Heart left ventricle (tissue), 16 donors: Measurements from ENCODE around the gene CDHR3. TPM values are rescaled to one million over a fixed set of nuclear protein-coding genes. Genes with fewer than 3 reads are reported as not detected.

Experiments
- ATAC-seq, 4 donors: fragments of 200-7000 bp; cut with Tn5 transposase; one replicate each; pipeline ENCODE4 v1.9.1; 2020 to 2022; ENCODE audit warnings: moderate library complexity in 4 of 4, mild to moderate bottlenecking in 3 of 4, moderate number of reproducible peaks in 1 of 4
- DNase-seq, 5 donors: peaks; one replicate each; pipeline ENCODE4 v3.0.0-alpha.2; 2020
- H3K27ac ChIP-seq, 12 donors: fragments of 200-600 bp; sonication (generic) in 4 of 12; one replicate each; pipeline versions ENCODE4 v1.5.0 to v1.8.0; 2016 to 2022; ENCODE audit warnings: mild to moderate bottlenecking in 2 of 12
- H3K27me3 ChIP-seq, 9 donors: fragments of 200-600 bp; sonication (generic) in 2 of 9; one replicate each; pipeline versions ENCODE4 v1.5.1 to v1.8.0; 2016 to 2022; ENCODE audit warnings: mild to moderate bottlenecking in 3 of 9
- H3K36me3 ChIP-seq, 9 donors: fragments of 200-600 bp; sonication (generic) in 2 of 9; one replicate each; pipeline versions ENCODE4 v1.5.0 to v1.8.0; 2018 to 2022; ENCODE audit warnings: mild to moderate bottlenecking in 2 of 9
- H3K4me1 ChIP-seq, 12 donors: fragments of 200-600 bp; sonication (generic) in 4 of 12; one replicate each; pipeline versions ENCODE4 v1.5.0 to v1.8.0; 2016 to 2022; ENCODE audit warnings: mild to moderate bottlenecking in 3 of 12
- H3K4me3 ChIP-seq, 12 donors: fragments of 200-600 bp; sonication (generic) in 4 of 12; one replicate each; pipeline versions ENCODE4 v1.5.0 to v1.8.0; 2017 to 2022; ENCODE audit warnings: mild to moderate bottlenecking in 9 of 12, moderate library complexity in 4 of 12
- H3K9me3 ChIP-seq, 12 donors: fragments of 200-600 bp; sonication (generic) in 4 of 12; one replicate each; pipeline versions ENCODE4 v1.5.0 to v1.8.0; 2016 to 2022; ENCODE audit warnings: mild to moderate bottlenecking in 1 of 12
- CTCF ChIP-seq, 12 donors: fragments of 200-600 bp; sonication (generic) in 4 of 12; IDR thresholded peaks; one replicate each; pipeline versions ENCODE4 v1.5.0 to v1.8.0; 2018 to 2022; ENCODE audit warnings: antibody characterized with exemption in 12 of 12, mild to moderate bottlenecking in 5 of 12
- POLR2A ChIP-seq, 2 donors: fragments of 450-650 bp; IDR thresholded peaks; one replicate each; pipeline ENCODE4 v1.6.1; 2017; ENCODE audit warnings: antibody characterized with exemption in 2 of 2, mild to moderate bottlenecking in 2 of 2, moderate library complexity in 2 of 2
- WGBS, 4 donors: extraction: QIAGEN DNeasy Blood & Tissue Kit in 2 of 4; methylation state at CpG; one replicate each; pipeline versions ENCODE4 v1.1.5 to v1.1.7; 2013 to 2018; 5-methylcytosine and 5-hydroxymethylcytosine counted together
- intact Hi-C, 10 donors: fragments of 100-400 bp; cut with DNase I; formaldehyde crosslinking; loops; one replicate each; pipeline versions ENCODE4 v1.11.1 to v1.14.2; 2022
- polyA plus RNA-seq, 2 donors: library from polyadenylated mRNA; stranded (reverse); fragments of 200-250 nt; gene quantifications; one replicate each; pipeline ENCODE4 v1.2.3, GENCODE V29; 2013
- total RNA-seq, 9 donors: library from RNA; depleted of rRNA in 2 of 9; stranded (reverse); fragments of >200 nt in 2 of 9; fragmentation: NEBNext Ultra II Directional in 3 of 9; extraction: Animal tissue kit (Norgen Biotek cat#: 25700) in 3 of 9; gene quantifications; one replicate each; pipeline versions ENCODE4 v1.1.0 to v1.2.4, GENCODE V29; 2016 to 2023
- donor health status: ischemic (EF 13 %, LVEDD 7.1; RV severe dilation, severe dysfunction).
- donor health status: healthy with polysubstance abuse.
- donor health status: DM: no; HTN: yes; CAD: no.
- donor health status: DM: no; HTN: no; CAD: no.
- donor health status: ischemic (EF 25% LVEDD 6.9; RV normal size, moderate dysfunction).
- donor health status: ischemic (EF 25% LVEDD 5.7; RV mildly dilated, moderate dysfunction).
- donor health status: healthy.
- donor health status: DM: yes; HTN: yes; CAD: no.
- donor health status: ischemic (EF 35%, LVEDD 5.7; RV mildly dilated, moderate dysfunction).
- donor health status: nonischemic (EF 11% LVEDD 7.7; RV severe dilation, severe dysfunction).
- donor health status: DM: yes; HTN: yes; CAD: no.
- donor health status: PGD.
- donor health status: ischemic (EF 29% LVEDD 5.4; RV normal size, mild dysfunction).
- donor health status: nonischemic (EF 23%, LVEDD 6.1; RV moderate dilation, normal function).

CDHR3 gene
- total and polyA plus RNA-seq, 11 donors = 0.60 to 6.1 (median 1.4) TPM

DNA sequence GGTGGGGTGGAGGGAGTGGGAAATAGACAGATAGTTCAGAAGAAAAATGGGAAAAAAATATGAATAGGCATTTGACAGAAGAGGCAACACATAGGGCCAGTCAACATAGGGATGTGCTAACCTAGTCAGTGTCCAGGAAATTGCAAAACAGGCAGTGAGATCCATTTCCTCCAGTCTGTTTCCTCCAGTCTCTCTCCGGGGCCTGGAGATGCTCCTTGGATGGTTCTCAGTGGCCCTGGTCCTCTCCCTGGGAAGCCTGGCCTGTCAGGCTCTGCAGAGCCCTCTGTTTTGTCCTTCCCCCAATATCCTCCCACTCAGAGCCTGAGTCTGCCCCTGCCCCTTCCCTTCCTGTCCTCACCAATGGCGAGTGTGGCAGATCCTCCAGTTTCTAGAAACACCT lies 96.5 kb downstream of the CDHR3 start:
- no peaks in the 10 kb centered on the region for H3K27me3 ChIP-seq
- DNase-seq = no peak
- no peaks in the 10 kb centered on the region for H3K9me3 ChIP-seq
- peak overlapping the region in 1 of 12 donors; percentile 61 for H3K27ac ChIP-seq
- ATAC-seq = no peak
- no peak overlapping the region for H3K4me3 ChIP-seq
- H3K4me1 ChIP-seq = peaks cover 0 to 21% (median 10%) of the 10 kb centered on the region in 12 donors
- no peak for TF ChIP-seq POLR2A (IDR thresholded peaks at IDR 0.05)
- intact Hi-C loops = loop anchor here in 5 of 10 donors (2.0 to 10.0 kb wide), 4 partner anchors 93 to 405 kb away; no protein-coding TSS in a partner anchor
- H3K36me3 ChIP-seq = no peaks in the 10 kb centered on the region
- WGBS, 4 donors = 67 to 78% (median 77%) methylated on average over 2 of the region's 2 CpGs

DNA sequence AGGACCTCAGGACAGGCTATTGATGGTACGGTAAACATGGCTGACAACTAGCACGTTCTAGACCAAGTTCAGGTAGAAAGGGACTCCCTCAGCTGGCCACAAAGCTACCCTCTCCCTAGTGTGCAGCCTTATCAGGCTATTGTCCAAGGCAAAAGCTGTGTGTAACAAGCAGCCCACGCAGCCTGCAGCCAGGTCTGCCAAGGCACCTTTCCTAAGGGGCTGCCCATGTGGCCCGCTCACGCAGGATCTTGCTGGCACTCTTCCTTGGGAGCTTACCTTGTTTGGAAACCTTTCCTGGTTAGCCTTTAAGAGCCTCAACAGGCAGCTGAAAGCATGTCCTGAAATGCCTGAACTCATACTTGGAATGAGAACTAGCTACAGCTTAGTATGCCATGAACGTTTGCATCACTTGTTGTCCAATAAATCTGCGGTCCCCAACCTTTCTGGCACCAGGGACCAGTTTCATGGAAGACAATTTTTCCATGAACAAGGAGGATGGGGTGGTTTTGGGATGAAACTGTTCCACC lies 97.4 kb downstream of the CDHR3 start:
- 97 to 98% (median 98%) methylated on average over 7 of the region's 7 CpGs for WGBS, 4 donors
- peaks cover 0 to 29% (median 17%) of the 10 kb centered on the region in 12 donors for H3K4me1 ChIP-seq
- intact Hi-C loops = loop anchor here in 3 of 10 donors (5.0 to 10.0 kb wide), 2 partner anchors 52 to 224 kb away; partner anchors contain the start of genes NAMPT (in 2 of the 3) and SYPL1 (in 1 of the 3)

GRCh38 chr7:106061301-106061979 lies 98.4 kb downstream of the CDHR3 start:
- ATAC-seq (no peak), DNase-seq (no peak)
- Histone ChIP-seq H3K9me3 (no peaks in the 10 kb centered on the region), H3K27me3 (no peaks in the 10 kb centered on the region), H3K4me3 (no peak overlapping the region), H3K36me3 (no peaks in the 10 kb centered on the region), H3K4me1 (peaks cover 0 to 38% (median 26%) of the 10 kb centered on the region in 12 donors), H3K27ac (no peak overlapping the region)
- 92 to 99% (median 97%) methylated on average over 9 of the region's 9 CpGs for WGBS, 4 donors
- intact Hi-C loops = loop anchor here in 3 of 10 donors (5.0 to 10.0 kb wide), 2 partner anchors 51 to 223 kb away; partner anchors contain the start of genes NAMPT (in 2 of the 3) and SYPL1 (in 1 of the 3)
- TF ChIP-seq CTCF (IDR thresholded peaks at IDR 0.05) (no peak), POLR2A (IDR thresholded peaks at IDR 0.05) (no peak)

More for the DNA sequence above, 97.4 kb downstream of the CDHR3 start:
- no peak overlapping the region for H3K4me3 ChIP-seq
- DNase-seq (no peak), ATAC-seq (no peak)
- TF ChIP-seq CTCF (IDR thresholded peaks at IDR 0.05) (no peak), POLR2A (IDR thresholded peaks at IDR 0.05) (no peak)
- H3K27ac ChIP-seq = no peak overlapping the region
- no peaks in the 10 kb centered on the region for H3K9me3 ChIP-seq
- no peaks in the 10 kb centered on the region for H3K27me3 ChIP-seq
- no peaks in the 10 kb centered on the region for H3K36me3 ChIP-seq

DNA sequence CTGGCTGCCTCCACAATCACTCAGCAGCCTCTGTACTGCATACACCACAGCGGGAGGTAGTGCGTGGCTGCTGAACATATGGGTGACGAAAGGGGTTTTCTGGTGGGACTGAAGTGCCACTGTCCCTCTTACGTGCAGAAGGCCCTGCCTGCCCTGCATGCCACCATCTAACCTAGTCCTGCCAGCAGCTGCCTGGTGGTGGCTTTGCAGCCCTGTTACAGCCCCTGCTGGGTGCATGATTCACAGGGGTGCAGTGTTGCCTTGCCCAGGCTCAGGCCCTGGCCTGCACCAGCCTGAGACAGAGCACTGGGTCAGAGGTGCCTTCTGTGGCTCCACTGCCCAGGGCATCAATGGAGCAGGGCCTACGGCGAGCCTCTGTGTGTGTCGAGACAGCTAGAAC lies 98.9 kb downstream of the CDHR3 start:
- Histone ChIP-seq H3K4me1 (peaks cover 0 to 38% (median 26%) of the 10 kb centered on the region in 12 donors), H3K27ac (no peak overlapping the region), H3K27me3 (no peaks in the 10 kb centered on the region), H3K9me3 (no peaks in the 10 kb centered on the region), H3K4me3 (no peak overlapping the region), H3K36me3 (no peaks in the 10 kb centered on the region)
- ATAC-seq = no peak
- DNase-seq = no peak
- intact Hi-C loops = loop anchor here in 3 of 10 donors (5.0 to 10.0 kb wide), 2 partner anchors 50 to 223 kb away; partner anchors contain the start of genes NAMPT (in 2 of the 3) and SYPL1 (in 1 of the 3)
- 95 to 98% (median 97%) methylated on average over 7 of the region's 7 CpGs for WGBS, 4 donors
- TF ChIP-seq POLR2A (IDR thresholded peaks at IDR 0.05) = no peak
- TF ChIP-seq CTCF (IDR thresholded peaks at IDR 0.05) = no peak
